Activated B cell treated with CpG ODN at 0.5 μM for 24 hours (primary cell): Measurements from ENCODE around the gene MAPKAPK2. TPM values are rescaled to one million over a fixed set of nuclear protein-coding genes. Genes with fewer than 3 reads are reported as not detected.

ENCODE experiments used
- ATAC-seq: fragments of 200-7000 bp; cut with Tn5 transposase; one replicate; pipeline ENCODE4 v1.10.0; 2021; ENCODE audit warnings: low read depth, mild to moderate bottlenecking, moderate library complexity
- CTCF ChIA-PET: fragments of 350-600 bp; sonication (Branson Sonifier 250); formaldehyde crosslinking; loops from one replicate; lab custom pipeline; 2021; ENCODE audit warnings: antibody characterized with exemption; lab: Charles Lee
- POLR2A ChIA-PET: fragments of 350-600 bp; sonication (Branson Sonifier 250); formaldehyde crosslinking; loops from one replicate; lab custom pipeline; 2021; ENCODE audit warnings: antibody characterized with exemption; lab: Charles Lee
- DNase-seq: peaks from one replicate; pipeline ENCODE4 v3.0.0; 2022
- H3K27ac Mint-ChIP-seq: one replicate; pipeline ENCODE4 v1.8.0; 2020; ENCODE audit warnings: mixed read lengths
- H3K27me3 Mint-ChIP-seq: one replicate; pipeline ENCODE4 v1.8.0; 2021; ENCODE audit warnings: mixed read lengths
- H3K36me3 Mint-ChIP-seq: one replicate; pipeline ENCODE4 v1.8.0; 2021; ENCODE audit warnings: low read depth, mixed read lengths
- H3K4me1 Mint-ChIP-seq: one replicate; pipeline ENCODE4 v1.8.0; 2021; ENCODE audit warnings: mixed read lengths
- H3K4me3 Mint-ChIP-seq: one replicate; pipeline ENCODE4 v1.8.0; 2020; ENCODE audit warnings: mild to moderate bottlenecking, mixed read lengths
- H3K9me3 Mint-ChIP-seq: one replicate; pipeline ENCODE4 v1.8.0; 2020; ENCODE audit warnings: mixed read lengths
- intact Hi-C: fragments of 100-400 bp; cut with micrococcal nuclease; formaldehyde crosslinking; loops from one replicate; pipeline ENCODE4 v1.15.1; 2024
- total RNA-seq: library from RNA; stranded (reverse); gene quantifications from 2 replicates; pipeline ENCODE4 v1.2.3, GENCODE V29; 2022
- TF ChIP-seq, protein P1 (sequence below): fragments of 200-600 bp; IDR thresholded peaks from one replicate; pipeline ENCODE4 v1.8.0; 2022; ENCODE audit warnings: antibody characterized with exemption, mild to moderate bottlenecking

MAPKAPK2 gene
- total RNA-seq, 1 donor from 2014 or later: 72.1 TPM

DNA sequence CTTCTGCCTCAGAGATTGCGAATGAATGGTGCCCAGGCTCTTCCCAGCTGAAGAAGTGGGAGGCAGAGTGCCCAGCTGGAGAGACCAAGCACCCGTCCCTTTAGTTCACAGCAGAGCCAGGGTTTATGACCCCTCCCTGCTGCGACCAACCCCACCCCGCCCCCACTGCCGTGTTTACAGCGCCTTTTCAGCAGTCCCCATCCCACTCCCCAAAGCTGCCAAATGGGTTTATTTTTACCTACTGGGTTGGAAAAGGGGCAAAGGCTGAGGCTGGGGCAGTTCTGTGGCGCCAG, 25.8 kb upstream of the MAPKAPK2 start:
- TF ChIP-seq, protein P1, sequence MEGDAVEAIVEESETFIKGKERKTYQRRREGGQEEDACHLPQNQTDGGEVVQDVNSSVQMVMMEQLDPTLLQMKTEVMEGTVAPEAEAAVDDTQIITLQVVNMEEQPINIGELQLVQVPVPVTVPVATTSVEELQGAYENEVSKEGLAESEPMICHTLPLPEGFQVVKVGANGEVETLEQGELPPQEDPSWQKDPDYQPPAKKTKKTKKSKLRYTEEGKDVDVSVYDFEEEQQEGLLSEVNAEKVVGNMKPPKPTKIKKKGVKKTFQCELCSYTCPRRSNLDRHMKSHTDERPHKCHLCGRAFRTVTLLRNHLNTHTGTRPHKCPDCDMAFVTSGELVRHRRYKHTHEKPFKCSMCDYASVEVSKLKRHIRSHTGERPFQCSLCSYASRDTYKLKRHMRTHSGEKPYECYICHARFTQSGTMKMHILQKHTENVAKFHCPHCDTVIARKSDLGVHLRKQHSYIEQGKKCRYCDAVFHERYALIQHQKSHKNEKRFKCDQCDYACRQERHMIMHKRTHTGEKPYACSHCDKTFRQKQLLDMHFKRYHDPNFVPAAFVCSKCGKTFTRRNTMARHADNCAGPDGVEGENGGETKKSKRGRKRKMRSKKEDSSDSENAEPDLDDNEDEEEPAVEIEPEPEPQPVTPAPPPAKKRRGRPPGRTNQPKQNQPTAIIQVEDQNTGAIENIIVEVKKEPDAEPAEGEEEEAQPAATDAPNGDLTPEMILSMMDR: no peak
- H3K4me1 Mint-ChIP-seq: peaks cover 20% of the 10 kb centered on the region
- H3K9me3 Mint-ChIP-seq: no peaks in the 10 kb centered on the region
- ATAC-seq (no peak), DNase-seq (no peak)
- H3K27ac Mint-ChIP-seq: no peak overlapping the region
- H3K4me3 Mint-ChIP-seq: no peak overlapping the region
- ChIA-PET POLR2A (no interaction called here), CTCF (interaction anchor here (0.6 to 3.2 kb wide), 13 partner anchors 10 to 323 kb away, joined by 3 to 19 read pairs (median 4); partner anchors contain the start of gene IKBKE)
- peaks cover 4% of the 10 kb centered on the region for H3K27me3 Mint-ChIP-seq
- H3K36me3 Mint-ChIP-seq: no peaks in the 10 kb centered on the region
- intact Hi-C loops: loop anchor here (1.0 to 2.0 kb wide), 4 partner anchors 68 to 323 kb away; no protein-coding TSS in a partner anchor

DNA sequence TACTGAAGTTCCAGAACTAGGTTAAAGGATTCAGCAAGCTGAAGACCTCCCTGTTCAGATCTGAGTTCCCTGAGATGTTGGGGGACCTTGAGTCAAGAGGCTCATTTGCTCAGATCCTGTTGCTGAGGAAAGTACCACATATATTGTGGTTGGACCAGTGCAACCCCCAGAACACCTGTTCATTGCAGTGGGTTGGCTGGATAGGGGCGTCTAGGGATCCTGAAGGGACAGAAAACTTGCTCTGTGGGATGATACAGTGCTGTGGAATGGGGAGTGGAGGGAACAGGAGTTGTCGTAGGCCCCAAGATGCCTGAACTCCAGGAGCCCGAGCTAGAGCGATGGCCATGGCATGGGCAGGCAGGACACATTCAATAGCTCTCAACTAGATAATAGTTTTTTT, 24.6 kb upstream of the MAPKAPK2 start:
- ChIA-PET POLR2A (interaction anchor here (0.6 to 0.8 kb wide), 2 partner anchors 25 to 179 kb away, joined by 4 to 7 read pairs; partner anchors contain the start of gene DYRK3), CTCF (interaction anchor here (1.1 to 3.2 kb wide), 7 partner anchors 11 to 273 kb away, joined by 4 to 14 read pairs (median 4); no protein-coding TSS in a partner anchor)
- no peaks in the 10 kb centered on the region for H3K36me3 Mint-ChIP-seq
- no peaks in the 10 kb centered on the region for H3K9me3 Mint-ChIP-seq
- peaks cover 6% of the 10 kb centered on the region for H3K27me3 Mint-ChIP-seq
- no peak for DNase-seq
- H3K27ac Mint-ChIP-seq: no peak overlapping the region
- intact Hi-C loops: no loop called here
- H3K4me1 Mint-ChIP-seq: peaks cover 29% of the 10 kb centered on the region
- ATAC-seq: no peak
- TF ChIP-seq, protein P1: no peak
- H3K4me3 Mint-ChIP-seq: no peak overlapping the region

DNA sequence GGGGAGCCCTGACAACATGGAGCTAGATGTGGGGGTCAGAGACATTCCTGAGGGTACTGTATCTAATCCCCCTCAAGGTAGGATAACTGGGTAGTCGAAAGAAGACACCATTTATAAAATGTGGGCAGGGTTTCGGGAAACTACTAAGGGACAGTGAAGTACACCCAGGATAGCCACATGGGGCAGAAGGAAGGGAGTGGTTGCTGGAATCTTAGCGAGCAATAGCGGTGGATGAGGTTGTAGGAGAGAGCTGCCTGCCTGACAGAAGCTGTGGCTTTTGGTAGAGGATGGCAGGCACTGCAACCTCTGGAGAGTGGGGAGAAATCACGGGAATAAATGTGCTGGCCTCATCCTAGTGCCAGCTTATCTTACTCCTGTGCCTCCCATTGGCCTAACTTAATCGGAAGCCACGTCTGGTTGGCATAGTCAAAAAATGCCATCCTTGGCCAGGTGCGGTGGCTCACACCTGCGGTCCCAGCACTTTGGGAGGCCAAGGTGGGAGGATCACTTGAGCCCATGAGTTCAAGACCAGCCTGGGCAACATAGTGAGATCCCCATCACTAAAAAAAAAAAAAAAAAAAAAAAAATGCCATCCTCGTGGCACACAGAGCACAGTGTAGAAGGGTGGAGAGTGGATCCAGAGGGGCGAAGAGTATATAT, 23.4 kb upstream of the MAPKAPK2 start:
- TF ChIP-seq, protein P1: no peak
- Mint-ChIP-seq H3K27me3 (peaks cover 6% of the 10 kb centered on the region), H3K27ac (no peak overlapping the region), H3K4me3 (no peak overlapping the region), H3K4me1 (peaks cover 29% of the 10 kb centered on the region), H3K9me3 (no peaks in the 10 kb centered on the region), H3K36me3 (no peaks in the 10 kb centered on the region)
- ATAC-seq (no peak), DNase-seq (no peak)
- POLR2A ChIA-PET: no interaction called here
- CTCF ChIA-PET: interaction anchor here (0.8 to 2.1 kb wide), 4 partner anchors 30 to 321 kb away, joined by 3 to 5 read pairs (median 3); no protein-coding TSS in a partner anchor
- intact Hi-C loops: no loop called here

DNA sequence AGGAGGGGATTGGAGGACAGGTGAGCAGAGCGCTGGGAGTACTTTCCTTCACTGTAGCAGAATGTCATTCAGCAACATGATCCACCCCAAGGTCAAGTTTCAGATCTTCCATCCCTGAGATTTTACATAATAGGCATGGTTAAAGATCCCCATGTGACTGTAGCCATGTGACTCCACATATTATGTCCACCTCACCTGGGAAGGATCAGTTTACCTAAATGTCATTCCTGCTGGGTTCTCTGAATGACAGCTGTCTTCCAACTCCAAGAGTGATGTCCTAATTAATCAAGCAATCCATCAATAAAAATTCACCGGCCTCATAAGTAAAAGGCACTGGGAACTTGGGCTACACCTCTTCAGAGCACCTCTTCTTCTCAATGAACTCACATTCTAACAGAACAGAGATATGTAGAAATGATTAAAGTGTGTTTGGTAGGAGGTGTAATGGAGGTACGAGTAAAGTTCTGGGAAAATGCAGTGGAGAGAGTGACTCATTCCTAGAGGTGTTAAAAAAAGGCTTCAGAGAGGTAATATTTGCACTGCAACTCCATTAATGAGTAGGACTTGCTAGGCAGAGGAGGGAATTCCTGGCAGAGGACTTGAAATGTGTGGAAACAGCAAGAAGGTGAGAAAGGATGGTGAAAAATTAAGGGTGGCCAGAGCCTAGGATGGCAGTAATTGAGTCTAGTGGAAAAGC, 22.2 kb upstream of the MAPKAPK2 start:
- POLR2A ChIA-PET: interaction anchor here (0.9 to 2.1 kb wide), 3 partner anchors 22 to 51 kb away, joined by 4 to 9 read pairs (median 4); partner anchors contain the start of genes DYRK3, EIF2D and MAPKAPK2
- Mint-ChIP-seq H3K4me1 (peaks cover 29% of the 10 kb centered on the region), H3K4me3 (no peak overlapping the region), H3K36me3 (no peaks in the 10 kb centered on the region), H3K27ac (no peak overlapping the region), H3K9me3 (no peaks in the 10 kb centered on the region), H3K27me3 (peaks cover 9% of the 10 kb centered on the region)
- DNase-seq: no peak
- ATAC-seq: no peak
- intact Hi-C loops: no loop called here
- TF ChIP-seq, protein P1: no peak
- CTCF ChIA-PET: interaction anchor here (0.7 to 5.7 kb wide), 16 partner anchors 8 to 320 kb away, joined by 3 to 75 read pairs (median 21); partner anchors contain the start of genes DYRK3, EIF2D and MAPKAPK2

DNA sequence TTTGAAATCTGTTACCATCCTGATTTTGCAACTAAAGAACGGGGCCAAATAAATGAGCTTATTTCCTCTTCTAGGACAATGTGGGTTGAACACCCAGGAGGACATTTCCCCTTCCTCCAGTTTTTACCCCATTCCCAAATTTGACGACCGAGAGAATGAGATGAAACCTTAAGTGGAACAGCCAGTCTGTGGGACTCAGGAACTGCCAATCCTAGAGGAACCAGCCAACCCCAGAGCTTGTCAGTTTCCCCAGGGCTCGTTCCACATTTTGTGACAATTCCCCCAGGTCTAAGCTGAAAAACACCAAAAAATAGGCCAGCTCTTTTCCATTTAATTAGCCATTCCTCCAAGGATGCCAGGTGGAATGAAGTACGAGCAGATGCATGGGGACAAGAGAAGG, 21.3 kb upstream of the MAPKAPK2 start:
- no peak for ATAC-seq
- Mint-ChIP-seq H3K27me3 (peaks cover 15% of the 10 kb centered on the region), H3K9me3 (no peaks in the 10 kb centered on the region), H3K36me3 (no peaks in the 10 kb centered on the region), H3K27ac (no peak overlapping the region), H3K4me3 (no peak overlapping the region), H3K4me1 (peaks cover 20% of the 10 kb centered on the region)
- no peak for DNase-seq
- CTCF ChIA-PET: interaction anchor here (0.7 to 5.7 kb wide), 37 partner anchors 9 to 320 kb away, joined by 3 to 75 read pairs (median 10); partner anchors contain the start of genes DYRK3, EIF2D, IKBKE and MAPKAPK2
- POLR2A ChIA-PET: interaction anchor here (0.9 to 2.9 kb wide), 6 partner anchors 10 to 173 kb away, joined by 3 to 9 read pairs (median 4); partner anchors contain the start of genes DYRK3, EIF2D and MAPKAPK2
- TF ChIP-seq, protein P1: no peak
- intact Hi-C loops: no loop called here
